Gastrocnemius medialis (tissue), 4 donors: ENCODE data around the gene P2RY11.

Experiments
- POLR2A ChIP-seq, 2 donors: fragments of 450-650 bp; IDR thresholded peaks; one replicate each; pipeline ENCODE4 v1.6.1; 2017; ENCODE audit warnings: antibody characterized with exemption in 2 of 2, mild to moderate bottlenecking in 2 of 2, moderate library complexity in 2 of 2
- TF ChIP-seq, protein P1 (sequence below), 5 experiments: fragments of 450-650 bp in 3 of 5; fragments of 200-600 bp in 2 of 5; sonication (generic) in 2 of 5; IDR thresholded peaks in 4 of 5; conservative IDR thresholded peaks in 1 of 5; 1 replicate in 4 of 5; 2 replicates in 1 of 5; pipeline ENCODE4 v1.5.1; 2016 to 2019; ENCODE audit warnings: antibody characterized with exemption in 5 of 5, mild to moderate bottlenecking in 3 of 5, moderate library complexity in 3 of 5

DNA sequence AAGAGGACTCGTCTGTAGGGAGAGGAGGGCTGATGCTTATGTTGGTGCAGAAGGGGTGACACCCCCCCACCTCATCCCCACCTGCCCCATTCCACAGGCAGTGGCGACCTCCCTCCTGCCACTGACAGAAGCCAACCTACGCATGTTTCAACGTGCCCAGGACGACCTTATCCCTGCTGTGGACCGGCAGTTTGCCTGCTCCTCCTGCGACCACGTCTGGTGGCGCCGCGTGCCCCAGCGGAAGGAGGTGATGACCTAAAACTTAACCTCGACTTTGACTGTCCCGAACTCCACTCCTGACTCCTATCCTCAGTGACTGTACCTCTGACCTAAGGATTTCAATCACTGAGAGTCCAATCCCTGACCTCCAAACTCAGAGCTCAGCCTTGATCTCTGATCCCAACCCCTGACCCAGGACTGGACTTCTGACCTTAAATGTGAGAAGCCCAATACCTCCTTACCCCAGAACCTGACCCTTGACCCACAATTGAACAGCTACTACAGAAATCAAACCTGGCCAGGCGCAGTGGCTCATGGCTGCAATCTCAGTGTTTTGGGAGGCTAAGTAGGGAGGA is 21.6 kb upstream of the P2RY11 start:
- TF ChIP-seq, protein P1, sequence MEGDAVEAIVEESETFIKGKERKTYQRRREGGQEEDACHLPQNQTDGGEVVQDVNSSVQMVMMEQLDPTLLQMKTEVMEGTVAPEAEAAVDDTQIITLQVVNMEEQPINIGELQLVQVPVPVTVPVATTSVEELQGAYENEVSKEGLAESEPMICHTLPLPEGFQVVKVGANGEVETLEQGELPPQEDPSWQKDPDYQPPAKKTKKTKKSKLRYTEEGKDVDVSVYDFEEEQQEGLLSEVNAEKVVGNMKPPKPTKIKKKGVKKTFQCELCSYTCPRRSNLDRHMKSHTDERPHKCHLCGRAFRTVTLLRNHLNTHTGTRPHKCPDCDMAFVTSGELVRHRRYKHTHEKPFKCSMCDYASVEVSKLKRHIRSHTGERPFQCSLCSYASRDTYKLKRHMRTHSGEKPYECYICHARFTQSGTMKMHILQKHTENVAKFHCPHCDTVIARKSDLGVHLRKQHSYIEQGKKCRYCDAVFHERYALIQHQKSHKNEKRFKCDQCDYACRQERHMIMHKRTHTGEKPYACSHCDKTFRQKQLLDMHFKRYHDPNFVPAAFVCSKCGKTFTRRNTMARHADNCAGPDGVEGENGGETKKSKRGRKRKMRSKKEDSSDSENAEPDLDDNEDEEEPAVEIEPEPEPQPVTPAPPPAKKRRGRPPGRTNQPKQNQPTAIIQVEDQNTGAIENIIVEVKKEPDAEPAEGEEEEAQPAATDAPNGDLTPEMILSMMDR (IDR thresholded peaks at IDR 0.05 in 4 of 5, conservative IDR thresholded peaks at IDR 0.05 in 1 of 5) = no peak
- TF ChIP-seq POLR2A (IDR thresholded peaks at IDR 0.05) = no peak
